GM10248 (cell line): ENCODE measurements around the gene SLAIN1.

Experiments used
- CTCF ChIA-PET: fragments of 300-600 bp; sonication (Branson Sonifier 250); formaldehyde crosslinking; extraction: SDS; loops from one replicate; lab custom pipeline; 2021; ENCODE audit warnings: antibody characterized with exemption; lab: Yijun Ruan, JAX
- POLR2A ChIA-PET: fragments of 350-650 bp; sonication (Branson Sonifier 250); formaldehyde crosslinking; extraction: SDS; loops from one replicate; lab custom pipeline; 2020; ENCODE audit warnings: antibody characterized with exemption; lab: Yijun Ruan, JAX
- DNase-seq: peaks from one replicate; pipeline ENCODE4 v3.0.0; 2012; ENCODE audit errors: extremely low spot score
- TF ChIP-seq, protein P1 (sequence below): IDR thresholded peaks from 2 replicates; pipeline ENCODE4 v1.5.1; 2012; ENCODE audit warnings: mild to moderate bottlenecking, low read depth; ENCODE audit errors: extremely low read depth, missing control alignments, control extremely low read depth

SLAIN1 gene

DNA sequence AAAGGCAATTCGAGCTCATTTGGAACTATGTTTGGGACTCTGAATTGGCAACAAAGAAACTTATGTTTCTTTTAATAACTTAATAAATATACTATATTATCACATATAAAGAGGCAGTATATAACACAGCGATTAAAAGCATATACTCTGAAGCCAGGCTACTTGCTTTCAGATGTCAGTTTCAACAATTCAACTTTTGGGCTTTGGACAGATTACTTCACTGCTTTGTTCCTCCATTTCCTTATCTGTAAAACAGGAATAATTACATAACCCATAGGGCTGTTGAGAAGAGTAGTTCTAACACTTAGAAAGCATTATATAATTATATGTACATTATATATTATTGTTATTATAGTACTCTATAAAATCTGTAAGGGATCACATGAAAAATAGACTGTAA is 113.9 kb downstream of the SLAIN1 start:
- TF ChIP-seq, protein P1, sequence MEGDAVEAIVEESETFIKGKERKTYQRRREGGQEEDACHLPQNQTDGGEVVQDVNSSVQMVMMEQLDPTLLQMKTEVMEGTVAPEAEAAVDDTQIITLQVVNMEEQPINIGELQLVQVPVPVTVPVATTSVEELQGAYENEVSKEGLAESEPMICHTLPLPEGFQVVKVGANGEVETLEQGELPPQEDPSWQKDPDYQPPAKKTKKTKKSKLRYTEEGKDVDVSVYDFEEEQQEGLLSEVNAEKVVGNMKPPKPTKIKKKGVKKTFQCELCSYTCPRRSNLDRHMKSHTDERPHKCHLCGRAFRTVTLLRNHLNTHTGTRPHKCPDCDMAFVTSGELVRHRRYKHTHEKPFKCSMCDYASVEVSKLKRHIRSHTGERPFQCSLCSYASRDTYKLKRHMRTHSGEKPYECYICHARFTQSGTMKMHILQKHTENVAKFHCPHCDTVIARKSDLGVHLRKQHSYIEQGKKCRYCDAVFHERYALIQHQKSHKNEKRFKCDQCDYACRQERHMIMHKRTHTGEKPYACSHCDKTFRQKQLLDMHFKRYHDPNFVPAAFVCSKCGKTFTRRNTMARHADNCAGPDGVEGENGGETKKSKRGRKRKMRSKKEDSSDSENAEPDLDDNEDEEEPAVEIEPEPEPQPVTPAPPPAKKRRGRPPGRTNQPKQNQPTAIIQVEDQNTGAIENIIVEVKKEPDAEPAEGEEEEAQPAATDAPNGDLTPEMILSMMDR: no peak
- ChIA-PET CTCF (interaction anchor here (0.9 to 2.9 kb wide), 8 partner anchors 9 to 310 kb away, joined by 3 to 16 read pairs (median 6); no protein-coding TSS in a partner anchor), POLR2A (no interaction called here)
- DNase-seq: no peak

DNA sequence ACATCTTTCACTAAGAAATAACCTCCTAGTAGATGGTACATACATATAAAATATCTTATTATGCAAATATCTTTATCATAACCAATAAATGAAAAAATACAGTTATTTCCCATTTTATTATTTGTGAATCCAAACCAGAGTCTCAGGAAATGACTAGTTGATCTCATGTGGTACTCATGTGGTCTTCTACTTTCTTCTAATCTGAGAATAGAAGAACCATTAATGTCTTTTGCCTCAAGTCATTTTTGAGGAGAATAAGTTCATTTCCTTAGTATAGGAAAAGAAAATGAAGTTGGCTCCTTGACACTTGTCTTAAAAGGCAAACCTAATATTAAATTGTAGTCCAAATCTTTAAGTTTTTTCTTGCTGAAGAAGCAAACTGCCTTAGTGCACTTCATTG is 114.5 kb downstream of the SLAIN1 start:
- TF ChIP-seq, protein P1: no peak
- DNase-seq: no peak
- POLR2A ChIA-PET: no interaction called here
- CTCF ChIA-PET: no interaction called here
